HepG2 (cell line): Measurements from ENCODE around the gene DLX5. TPM values are rescaled to one million over a fixed set of nuclear protein-coding genes. Genes with fewer than 3 reads are reported as not detected.

Experiments
- CENPX ChIP-seq: sonication (generic); formaldehyde crosslinking; IDR thresholded peaks from 2 replicates; pipeline ENCODE4 v1.9.0; 2021; ENCODE audit warnings: mild to moderate bottlenecking, missing genetic modification reagents, moderate library complexity
- FOXA1 ChIP-seq, 2 experiments: fragments of 450-650 bp in 1 of 2; sonication (generic) in 1 of 2; formaldehyde crosslinking in 1 of 2; IDR thresholded peaks; 2 replicates each; pipeline versions ENCODE4 v1.4.0 to v1.6.1; 2016 to 2020; ENCODE audit warnings: missing genetic modification reagents in 1 of 2
- HBP1 ChIP-seq: IDR thresholded peaks from 2 replicates; pipeline ENCODE4 v1.6.1; 2016; ENCODE audit warnings: low read depth, control low read depth
- IKZF4 ChIP-seq: sonication (generic); formaldehyde crosslinking; IDR thresholded peaks from 2 replicates; pipeline ENCODE4 v1.5.1; 2020; ENCODE audit warnings: borderline replicate concordance, mild to moderate bottlenecking, low read depth, missing genetic modification reagents; ENCODE audit errors: not compliant biosample characterization
- KDM6A ChIP-seq: IDR thresholded peaks from 2 replicates; pipeline ENCODE4 v1.6.1; 2016; ENCODE audit warnings: low read depth
- NR1H2 ChIP-seq: sonication (generic); formaldehyde crosslinking; IDR thresholded peaks from 2 replicates; pipeline ENCODE4 v1.8.1; 2022; ENCODE audit warnings: low read depth, missing genetic modification reagents, borderline replicate concordance
- NR2F6 ChIP-seq, 2 experiments: IDR thresholded peaks; 2 replicates each; pipeline ENCODE4 v1.6.1; 2016; ENCODE audit warnings: antibody characterized with exemption in 1 of 2, mild to moderate bottlenecking in 1 of 2
- TBP ChIP-seq: sonication (generic); formaldehyde crosslinking; IDR thresholded peaks from 2 replicates; pipeline ENCODE4 v1.5.0; 2020; ENCODE audit warnings: missing genetic modification reagents
- ZNF335 ChIP-seq: sonication (generic); formaldehyde crosslinking; IDR thresholded peaks from 2 replicates; pipeline ENCODE4 v1.4.0; 2020; ENCODE audit warnings: missing genetic modification reagents
- ZNF513 ChIP-seq: sonication (generic); formaldehyde crosslinking; conservative IDR thresholded peaks from 2 replicates; pipeline ENCODE4 v1.5.0; 2020; ENCODE audit warnings: missing genetic modification reagents
- ZNF646 ChIP-seq: sonication (generic); formaldehyde crosslinking; IDR thresholded peaks from 2 replicates; pipeline ENCODE4 v1.9.0; 2021; ENCODE audit warnings: mild to moderate bottlenecking, missing genetic modification reagents
- ZNF691 ChIP-seq: sonication (generic); formaldehyde crosslinking; IDR thresholded peaks from 2 replicates; pipeline ENCODE4 v1.4.0; 2020; ENCODE audit warnings: missing genetic modification reagents, low read depth, mild to moderate bottlenecking, borderline replicate concordance
- ZNF747 ChIP-seq: sonication (generic); formaldehyde crosslinking; IDR thresholded peaks from 2 replicates; pipeline ENCODE4 v1.8.1; 2023; ENCODE audit warnings: missing genetic modification reagents, mild to moderate bottlenecking, borderline replicate concordance
- ZNF775 ChIP-seq: sonication (generic); formaldehyde crosslinking; IDR thresholded peaks from 2 replicates; pipeline ENCODE4 v1.4.0; 2020; ENCODE audit warnings: missing genetic modification reagents, mild to moderate bottlenecking, moderate library complexity, borderline replicate concordance
- ZSCAN31 ChIP-seq: sonication (generic); formaldehyde crosslinking; IDR thresholded peaks from 2 replicates; pipeline ENCODE4 v1.5.0; 2020; ENCODE audit warnings: low read depth, mild to moderate bottlenecking, missing genetic modification reagents
- polyA plus RNA-seq, 8 experiments: library from polyadenylated mRNA; depleted of rRNA in 3 of 8; stranded (reverse) in 7 of 8; unstranded in 1 of 8; fragments of >200 nt; fragmentation: Illumina TruSeq in 4 of 8; extraction: Trizol in 4 of 8; gene quantifications; 2 replicates each; pipeline versions ENCODE4 v1.2.1 to v1.2.3, GENCODE V29; 2011 to 2016; ENCODE audit warnings: low read depth in 4 of 8, missing spikeins in 1 of 8, mixed read lengths in 1 of 8; ENCODE audit not compliant: insufficient read depth in 1 of 8
- total RNA-seq, 5 experiments: library from RNA; depleted of rRNA; stranded (reverse); fragments of >200 nt; fragmentation: Illumina TruSeq; extraction: Trizol; gene quantifications; 2 replicates each; pipeline ENCODE4 v1.2.3, GENCODE V29; 2016; ENCODE audit warnings: low read depth in 1 of 5

DLX5 gene
- total and polyA plus RNA-seq, 2 of the 13 experiments (the other 11 are each of a cell fraction or from before 2014, with no cell fraction given): not detected

GRCh38 chr7:97027427-97028234 is 3.0 kb upstream of the DLX5 start (continued):
- TF ChIP-seq ZNF646 (CRISPR knock-in tag) (no peak), ZNF691 (CRISPR knock-in tag) (no peak), ZNF513 (no peak), FOXA1 (IDR thresholded peaks at IDR 0.05) (no peak), FOXA1 (CRISPR knock-in tag; IDR thresholded peaks at IDR 0.05) (0 out of 2 replicates have a peak, but pooled peaks have one; percentile 18), ZNF747 (CRISPR knock-in tag) (no peak; the same call in 1 of the 2 replicates), ZSCAN31 (CRISPR knock-in tag) (peak; percentile 65; the same call in 1 of the 2 replicates), ZNF775 (CRISPR knock-in tag) (no peak), HBP1 (CRISPR knock-in tag) (no peak), KDM6A (CRISPR knock-in tag) (no peak), NR1H2 (CRISPR knock-in tag) (no peak), NR2F6 (IDR thresholded peaks at IDR 0.05) (no peak), NR2F6 (CRISPR knock-in tag; IDR thresholded peaks at IDR 0.05) (0 out of 2 replicates have a peak, but pooled peaks have one; percentile 24), IKZF4 (no peak), TBP (CRISPR knock-in tag) (no peak), CENPX (CRISPR knock-in tag) (no peak), ZNF335 (CRISPR knock-in tag) (no peak)
